IMR-90 (cell line): ENCODE results near the gene EHHADH. TPM values are rescaled to one million over a fixed set of nuclear protein-coding genes. Genes with fewer than 3 reads are reported as not detected.
A peak's percentile ranks its signal among the peaks of the same experiment; 100 is the strongest.

Experiments used
- ATAC-seq: fragments of 200-7000 bp; cut with Tn5 transposase; 2 replicates; pipeline ENCODE4 v1.9.1; 2020; ENCODE audit warnings: low read depth, mild to moderate bottlenecking, moderate library complexity
- BruUV-seq: library from RNA; stranded (reverse); fragments of 400-500 nt; replicated peaks from 2 replicates; lab custom pipeline; 2021; lab: Mats Ljungman, UMichigan
- CTCF ChIA-PET: fragments of 300-600 bp; formaldehyde crosslinking; extraction: SDS; loops from one replicate; lab custom pipeline; 2021; ENCODE audit warnings: antibody characterized with exemption; lab: Yijun Ruan, JAX
- POLR2A ChIA-PET: fragments of 300-600 bp; sonication (Branson Sonifier 250); formaldehyde crosslinking; loops from one replicate; lab custom pipeline; 2022; ENCODE audit warnings: antibody characterized with exemption; ENCODE audit not compliant: unreplicated experiment; lab: Charles Lee
- DNase-seq: peaks from one replicate; pipeline ENCODE4 v3.0.0; 2013
- H2AFZ ChIP-seq: replicated peaks from 2 replicates; pipeline ENCODE3; 2013; ENCODE audit warnings: low read length, mild to moderate bottlenecking; ENCODE audit not compliant: poor library complexity
- H2AK5ac ChIP-seq: 2 replicates; pipeline ENCODE4 v1.6.1; 2013; ENCODE audit warnings: low read depth, low read length, inconsistent platforms
- H2AK9ac ChIP-seq: replicated peaks from 2 replicates; pipeline ENCODE3; 2013; ENCODE audit warnings: mild to moderate bottlenecking, low read depth, low read length, moderate library complexity; ENCODE audit not compliant: poor library complexity
- H2BK120ac ChIP-seq: 2 replicates; pipeline ENCODE4 v1.6.1; 2013; ENCODE audit warnings: low read depth, low read length, inconsistent platforms
- H2BK15ac ChIP-seq: 3 replicates; pipeline ENCODE4 v1.6.1; 2013; ENCODE audit warnings: low read depth, low read length, inconsistent platforms
- H2BK20ac ChIP-seq: 2 replicates; pipeline ENCODE4 v1.6.1; 2013; ENCODE audit warnings: low read depth, mild to moderate bottlenecking, inconsistent platforms, low read length, moderate library complexity
- H2BK5ac ChIP-seq: 2 replicates; pipeline ENCODE4 v1.6.1; 2013; ENCODE audit warnings: mild to moderate bottlenecking, low read depth, low read length, inconsistent platforms; ENCODE audit not compliant: poor library complexity, severe bottlenecking
- H3K14ac ChIP-seq: replicated peaks from 2 replicates; pipeline ENCODE4 v1.6.1; 2013; ENCODE audit warnings: low read depth, low read length, inconsistent platforms
- H3K18ac ChIP-seq: 2 replicates; pipeline ENCODE4 v1.6.1; 2013; ENCODE audit warnings: low read depth, low read length, control low read depth
- H3K23ac ChIP-seq: 2 replicates; pipeline ENCODE4 v1.6.1; 2013; ENCODE audit warnings: low read depth, low read length, inconsistent platforms
- H3K27ac ChIP-seq: 2 replicates; pipeline ENCODE4 v1.5.1; 2013; ENCODE audit warnings: mild to moderate bottlenecking, control low read depth, low read length; ENCODE audit not compliant: insufficient read depth
- H3K27me3 ChIP-seq: 2 replicates; pipeline ENCODE4 v1.6.1; 2013; ENCODE audit warnings: low read length; ENCODE audit not compliant: control insufficient read depth, insufficient read depth
- H3K36me3 ChIP-seq: 2 replicates; pipeline ENCODE4 v1.6.1; 2013; ENCODE audit warnings: low read length, mixed read lengths; ENCODE audit not compliant: control insufficient read depth, insufficient read depth
- H3K4ac ChIP-seq: 2 replicates; pipeline ENCODE4 v1.6.1; 2013; ENCODE audit warnings: low read depth, low read length, inconsistent platforms
- H3K4me1 ChIP-seq: 2 replicates; pipeline ENCODE4 v1.6.1; 2013; ENCODE audit warnings: low read length, mixed read lengths; ENCODE audit not compliant: control insufficient read depth, insufficient read depth
- H3K4me2 ChIP-seq: 2 replicates; pipeline ENCODE4 v1.6.1; 2013; ENCODE audit warnings: low read depth, mild to moderate bottlenecking, control low read depth, low read length, moderate library complexity
- H3K4me3 ChIP-seq: 2 replicates; pipeline ENCODE4 v1.5.1; 2013; ENCODE audit warnings: low read depth, mild to moderate bottlenecking, control low read depth, low read length, moderate library complexity; ENCODE audit not compliant: insufficient read depth
- H3K56ac ChIP-seq: 2 replicates; pipeline ENCODE4 v1.6.1; 2013; ENCODE audit warnings: low read length, inconsistent platforms; ENCODE audit not compliant: insufficient read depth; ENCODE audit errors: extremely low read depth
- H3K79me1 ChIP-seq, 2 experiments: 2 replicates each; pipeline ENCODE4 v1.6.1; 2013; ENCODE audit warnings: low read length in 2 of 2, inconsistent platforms in 1 of 2, low read depth in 1 of 2
- H3K9ac ChIP-seq: 2 replicates; pipeline ENCODE4 v1.6.1; 2013; ENCODE audit warnings: low read depth, low read length, control low read depth
- H3K9me1 ChIP-seq: 2 replicates; pipeline ENCODE4 v1.6.1; 2013; ENCODE audit warnings: low read length, inconsistent platforms; ENCODE audit not compliant: insufficient read depth
- H3K9me3 ChIP-seq: 2 replicates; pipeline ENCODE4 v1.6.1; 2013; ENCODE audit warnings: low read length; ENCODE audit not compliant: control insufficient read depth, insufficient read depth
- H4K20me1 ChIP-seq: 2 replicates; pipeline ENCODE4 v1.6.1; 2013; ENCODE audit warnings: low read length, inconsistent platforms; ENCODE audit not compliant: insufficient read depth
- H4K5ac ChIP-seq: 2 replicates; pipeline ENCODE4 v1.6.1; 2013; ENCODE audit warnings: mild to moderate bottlenecking, low read depth, low read length, control low read depth
- H4K8ac ChIP-seq, 2 experiments: 2 replicates each; pipeline ENCODE4 v1.6.1; 2013; ENCODE audit warnings: low read depth in 2 of 2, low read length in 2 of 2, control low read depth in 1 of 2, inconsistent platforms in 1 of 2
- H4K91ac ChIP-seq: 2 replicates; pipeline ENCODE4 v1.6.1; 2013; ENCODE audit warnings: low read depth, low read length, inconsistent platforms; ENCODE audit not compliant: insufficient read depth
- BHLHE40 ChIP-seq: fragments of 150-350 bp; IDR thresholded peaks from 2 replicates; pipeline ENCODE4 v1.6.1; 2016; ENCODE audit warnings: mild to moderate bottlenecking, low read depth, low read length
- CEBPB ChIP-seq: IDR thresholded peaks from 2 replicates; pipeline ENCODE4 v1.6.1; 2012; ENCODE audit warnings: low read depth, low read length, improper control_type of control experiment
- CHD1 ChIP-seq: IDR thresholded peaks from 2 replicates; pipeline ENCODE4 v1.6.1; 2012; ENCODE audit warnings: low read depth, low read length, improper control_type of control experiment
- ELK1 ChIP-seq: fragments of 150-350 bp; IDR thresholded peaks from 2 replicates; pipeline ENCODE4 v1.6.1; 2016; ENCODE audit warnings: low read depth, mild to moderate bottlenecking, low read length, moderate library complexity, borderline replicate concordance
- FOS ChIP-seq: fragments of 150-350 bp; IDR thresholded peaks from 2 replicates; pipeline ENCODE4 v1.6.1; 2016; ENCODE audit warnings: low read depth, low read length
- MAZ ChIP-seq: IDR thresholded peaks from 2 replicates; pipeline ENCODE4 v1.6.1; 2012; ENCODE audit warnings: low read depth, mild to moderate bottlenecking, low read length, improper control_type of control experiment, moderate library complexity, borderline replicate concordance
- MXI1 ChIP-seq: IDR thresholded peaks from 2 replicates; pipeline ENCODE4 v1.6.1; 2012; ENCODE audit warnings: low read depth, mild to moderate bottlenecking, low read length, moderate library complexity, borderline replicate concordance
- NFE2L2 ChIP-seq: fragments of 150-350 bp; IDR thresholded peaks from 2 replicates; pipeline ENCODE4 v1.6.1; 2016; ENCODE audit warnings: low read depth, mild to moderate bottlenecking, low read length
- POLR2A ChIP-seq: IDR thresholded peaks from 2 replicates; pipeline ENCODE4 v1.6.1; 2012; ENCODE audit warnings: mild to moderate bottlenecking, low read depth, low read length
- RAD21 ChIP-seq: IDR thresholded peaks from 2 replicates; pipeline ENCODE4 v1.6.1; 2012; ENCODE audit warnings: low read length, improper control_type of control experiment
- RCOR1 ChIP-seq: IDR thresholded peaks from 2 replicates; pipeline ENCODE4 v1.6.1; 2012; ENCODE audit warnings: mild to moderate bottlenecking, low read length, improper control_type of control experiment; ENCODE audit not compliant: insufficient replicate concordance
- RFX5 ChIP-seq: IDR thresholded peaks from 2 replicates; pipeline ENCODE4 v1.8.0; 2012; ENCODE audit warnings: low read depth, mild to moderate bottlenecking, low read length, moderate library complexity
- SMC3 ChIP-seq: fragments of 150-350 bp; IDR thresholded peaks from 2 replicates; pipeline ENCODE4 v1.6.1; 2016; ENCODE audit warnings: low read depth, mild to moderate bottlenecking, antibody characterized with exemption, low read length, moderate library complexity
- WGBS, 2 experiments: methylation state at CpG; one replicate each; pipeline versions ENCODE4 v1.1.5 to v1.1.7; 2013; ENCODE audit warnings: missing lambda C conversion rate in 2 of 2; ENCODE audit not compliant: insufficient read length in 1 of 2; ENCODE audit errors: extremely low coverage in 2 of 2; 5-methylcytosine and 5-hydroxymethylcytosine counted together
- dilution Hi-C: fragments of 300-500 bp; cut with HindIII; formaldehyde crosslinking; loops from one replicate; pipeline ENCODE4 v1.14.3; 2018; ENCODE audit warnings: low sequenced_read_pairs; ENCODE audit not compliant: unreplicated experiment
- in situ Hi-C: fragments of 300-500 bp; cut with MboI; formaldehyde crosslinking; loops from 3 replicates; pipeline ENCODE4 v1.14.3; 2019; ENCODE audit warnings: low sequenced_read_pairs, inconsistent platforms, mixed read lengths
- intact Hi-C: fragments of 100-400 bp; cut with micrococcal nuclease; formaldehyde crosslinking; loops from 2 replicates; pipeline ENCODE4 v1.10.0; 2022
- polyA plus RNA-seq, 3 experiments: library from polyadenylated mRNA; depleted of rRNA; stranded (reverse); fragments of >200 nt; gene quantifications; 2 replicates each; pipeline ENCODE4 v1.2.3, GENCODE V29; 2012; ENCODE audit warnings: low replicate concordance in 1 of 3
- total RNA-seq: library from RNA; depleted of rRNA; stranded (reverse); fragments of >200 nt; gene quantifications from 2 replicates; pipeline ENCODE4 v1.2.3, GENCODE V29; 2012
- TF ChIP-seq, protein P1 (sequence below): conservative IDR thresholded peaks from 2 replicates; pipeline ENCODE4 v1.5.1; 2012; ENCODE audit warnings: mild to moderate bottlenecking, low read depth, low read length, improper control_type of control experiment

The EHHADH gene
- total and polyA plus RNA-seq, 2 of the 4 experiments (the other 2 are of a cell fraction), result 2.0 to 4.7 TPM

- Histone ChIP-seq H3K4me2 (no peak overlapping the region), H3K4me3 (no peak overlapping the region), H3K18ac (no peak overlapping the region), H3K14ac (no peak overlapping the region), H4K5ac (no peak overlapping the region), H3K79me1 (no peaks in the 10 kb centered on the region), H4K20me1 (no peaks in the 10 kb centered on the region), H2BK20ac (no peak overlapping the region), H4K8ac (no peak overlapping the region), H4K91ac (no peak overlapping the region), H2AK5ac (no peak overlapping the region), H3K27me3 (peaks cover 31% of the 10 kb centered on the region), H3K4ac (0 out of 2 replicates have a peak overlapping the region, but pooled peaks have one; percentile 17), H2BK15ac (no peak overlapping the region), H3K23ac (no peak overlapping the region), H3K4me1 (no peaks in the 10 kb centered on the region; the same call in 1 of the 2 replicates), H2AFZ (no peak overlapping the region), H3K27ac (no peak overlapping the region), H2BK120ac (no peak overlapping the region), H3K36me3 (no peaks in the 10 kb centered on the region), H3K56ac (no peak overlapping the region), H3K9me3 (no peaks in the 10 kb centered on the region), H2AK9ac (no peak overlapping the region), H3K9me1 (peaks cover 5% of the 10 kb centered on the region), H3K9ac (no peak overlapping the region), H2BK5ac (no peak overlapping the region)
- DNase-seq (no peak), ATAC-seq (no peak)
- dilution Hi-C loops (no loop called here), intact Hi-C loops (no loop called here), in situ Hi-C loops (no loop called here)
- BruUV-seq, result no TSS peak
- TF ChIP-seq CHD1 (no peak), MAZ (no peak), RFX5 (no peak), CEBPB (no peak), BHLHE40 (no peak), ELK1 (no peak), FOS (no peak), POLR2A (no peak), MXI1 (no peak), SMC3 (no peak), RCOR1 (no peak), NFE2L2 (no peak), RAD21 (no peak)
- TF ChIP-seq, protein P1, sequence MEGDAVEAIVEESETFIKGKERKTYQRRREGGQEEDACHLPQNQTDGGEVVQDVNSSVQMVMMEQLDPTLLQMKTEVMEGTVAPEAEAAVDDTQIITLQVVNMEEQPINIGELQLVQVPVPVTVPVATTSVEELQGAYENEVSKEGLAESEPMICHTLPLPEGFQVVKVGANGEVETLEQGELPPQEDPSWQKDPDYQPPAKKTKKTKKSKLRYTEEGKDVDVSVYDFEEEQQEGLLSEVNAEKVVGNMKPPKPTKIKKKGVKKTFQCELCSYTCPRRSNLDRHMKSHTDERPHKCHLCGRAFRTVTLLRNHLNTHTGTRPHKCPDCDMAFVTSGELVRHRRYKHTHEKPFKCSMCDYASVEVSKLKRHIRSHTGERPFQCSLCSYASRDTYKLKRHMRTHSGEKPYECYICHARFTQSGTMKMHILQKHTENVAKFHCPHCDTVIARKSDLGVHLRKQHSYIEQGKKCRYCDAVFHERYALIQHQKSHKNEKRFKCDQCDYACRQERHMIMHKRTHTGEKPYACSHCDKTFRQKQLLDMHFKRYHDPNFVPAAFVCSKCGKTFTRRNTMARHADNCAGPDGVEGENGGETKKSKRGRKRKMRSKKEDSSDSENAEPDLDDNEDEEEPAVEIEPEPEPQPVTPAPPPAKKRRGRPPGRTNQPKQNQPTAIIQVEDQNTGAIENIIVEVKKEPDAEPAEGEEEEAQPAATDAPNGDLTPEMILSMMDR, result no peak
- ChIA-PET CTCF (no interaction called here), POLR2A (no interaction called here)
- no CpG with 5 or more reads among the region's 1 CpG for WGBS, 2 experiments
Observed at GRCh38 chr3:185150561-185150960, 103.3 kb downstream of the EHHADH start.
